ENCODE measurements around the gene NPBWR2. TPM values are rescaled to one million over a fixed set of nuclear protein-coding genes. Genes with fewer than 3 reads are reported as not detected.

The NPBWR2 gene
- total and polyA plus RNA-seq, 3 donors from 2014 or later: 0.19 TPM; not detected in 2

DNA sequence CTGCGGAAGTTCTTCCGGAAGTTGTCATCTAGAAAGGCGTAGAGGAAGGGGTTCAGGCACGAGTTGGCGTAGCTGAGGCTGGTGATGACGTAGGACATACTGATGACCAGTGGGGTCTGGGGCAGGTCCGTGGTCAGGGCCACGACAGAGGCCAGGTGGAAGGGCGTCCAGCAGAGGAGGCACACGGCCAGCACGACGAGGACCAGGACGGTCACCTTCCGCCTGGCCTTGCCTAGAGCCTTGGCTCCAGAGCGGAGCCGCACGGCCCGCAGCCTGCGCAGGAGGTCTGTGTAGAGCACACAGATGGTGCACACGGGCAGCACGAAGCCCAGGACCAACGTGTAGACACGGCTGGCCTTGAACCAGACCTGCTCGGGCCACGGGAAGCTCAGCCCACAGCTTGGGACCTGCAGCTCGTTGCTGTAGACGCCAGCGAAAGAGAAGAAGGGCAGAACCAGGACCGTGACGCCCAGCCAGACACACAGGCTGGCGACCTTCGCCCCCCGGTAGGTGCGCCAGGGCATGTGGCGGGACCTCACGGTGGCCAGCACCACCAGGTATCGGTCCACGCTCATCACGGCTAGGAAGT, 1.4 kb downstream of the NPBWR2 start:
- no peaks in the 10 kb centered on the region for H3K27me3 ChIP-seq
- no peak overlapping the region for H3K27ac ChIP-seq
- no peaks in the 10 kb centered on the region for H3K9me3 ChIP-seq
- WGBS, 2 donors: 91 to 92% methylated on average over 31 to 39 of the region's 39 CpGs
- H3K36me3 ChIP-seq (ENCODE audit: low read depth, missing control alignments): no peaks in the 10 kb centered on the region
- DNase-seq: no peak
- intact Hi-C loops (cut with DNase I; ENCODE audit: low total_unique reads): no loop called here
- peaks cover 5% of the 10 kb centered on the region for H3K4me1 ChIP-seq
- TF ChIP-seq, protein P1, sequence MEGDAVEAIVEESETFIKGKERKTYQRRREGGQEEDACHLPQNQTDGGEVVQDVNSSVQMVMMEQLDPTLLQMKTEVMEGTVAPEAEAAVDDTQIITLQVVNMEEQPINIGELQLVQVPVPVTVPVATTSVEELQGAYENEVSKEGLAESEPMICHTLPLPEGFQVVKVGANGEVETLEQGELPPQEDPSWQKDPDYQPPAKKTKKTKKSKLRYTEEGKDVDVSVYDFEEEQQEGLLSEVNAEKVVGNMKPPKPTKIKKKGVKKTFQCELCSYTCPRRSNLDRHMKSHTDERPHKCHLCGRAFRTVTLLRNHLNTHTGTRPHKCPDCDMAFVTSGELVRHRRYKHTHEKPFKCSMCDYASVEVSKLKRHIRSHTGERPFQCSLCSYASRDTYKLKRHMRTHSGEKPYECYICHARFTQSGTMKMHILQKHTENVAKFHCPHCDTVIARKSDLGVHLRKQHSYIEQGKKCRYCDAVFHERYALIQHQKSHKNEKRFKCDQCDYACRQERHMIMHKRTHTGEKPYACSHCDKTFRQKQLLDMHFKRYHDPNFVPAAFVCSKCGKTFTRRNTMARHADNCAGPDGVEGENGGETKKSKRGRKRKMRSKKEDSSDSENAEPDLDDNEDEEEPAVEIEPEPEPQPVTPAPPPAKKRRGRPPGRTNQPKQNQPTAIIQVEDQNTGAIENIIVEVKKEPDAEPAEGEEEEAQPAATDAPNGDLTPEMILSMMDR (IDR thresholded peaks at IDR 0.05): no peak
- TF ChIP-seq POLR2A (IDR thresholded peaks at IDR 0.05): no peak
- no peak overlapping the region for H3K4me3 ChIP-seq

DNA sequence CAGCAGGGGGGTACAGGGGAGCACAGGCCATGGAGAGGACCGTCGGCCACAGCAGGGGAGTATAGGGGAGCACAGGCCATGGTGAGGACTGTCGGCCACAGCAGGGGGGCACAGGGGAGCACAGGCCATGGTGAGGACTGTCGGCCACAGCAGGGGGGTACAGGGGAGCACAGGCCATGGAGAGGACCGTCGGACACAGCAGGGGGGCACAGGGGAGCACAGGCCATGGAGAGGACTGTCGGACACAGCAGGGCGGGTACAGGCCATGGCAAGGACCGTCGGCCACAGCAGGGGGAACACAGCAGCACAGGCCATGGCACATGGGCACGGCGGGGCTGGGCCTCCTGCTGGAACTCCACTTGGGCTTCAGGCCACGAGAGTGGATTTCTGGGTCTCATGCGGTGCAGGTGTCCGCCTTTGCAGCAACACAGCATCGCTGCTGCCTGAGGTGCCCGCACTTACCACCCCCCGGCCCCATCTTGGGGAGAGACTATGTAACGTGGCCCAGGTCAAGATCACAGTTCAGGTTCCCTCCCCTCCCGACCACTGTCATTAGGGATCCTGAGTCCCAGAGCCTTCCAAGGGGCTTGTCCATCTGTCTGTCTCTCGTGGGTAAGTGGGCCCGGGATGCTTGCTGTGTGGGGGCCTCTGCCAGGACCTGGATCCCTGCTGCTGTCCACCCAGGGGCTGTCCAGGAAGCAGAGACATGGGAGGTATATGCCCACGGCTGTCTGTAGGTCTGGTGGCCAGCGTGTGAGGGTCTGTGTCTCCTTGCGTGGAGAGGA, 2.5 kb downstream of the NPBWR2 start:
- DNase-seq: peak; percentile 11
- intact Hi-C loops (cut with DNase I; ENCODE audit: low total_unique reads): no loop called here
- Histone ChIP-seq H3K27me3 (no peaks in the 10 kb centered on the region), H3K4me3 (no peak overlapping the region), H3K4me1 (peaks cover 5% of the 10 kb centered on the region), H3K9me3 (no peaks in the 10 kb centered on the region), H3K36me3 (ENCODE audit: low read depth, missing control alignments) (no peaks in the 10 kb centered on the region), H3K27ac (no peak overlapping the region)
- no peak for TF ChIP-seq POLR2A (IDR thresholded peaks at IDR 0.05)
- TF ChIP-seq, protein P1 (IDR thresholded peaks at IDR 0.05): no peak
- 89 to 95% methylated on average over 14 to 22 of the region's 25 CpGs for WGBS, 2 donors

DNA sequence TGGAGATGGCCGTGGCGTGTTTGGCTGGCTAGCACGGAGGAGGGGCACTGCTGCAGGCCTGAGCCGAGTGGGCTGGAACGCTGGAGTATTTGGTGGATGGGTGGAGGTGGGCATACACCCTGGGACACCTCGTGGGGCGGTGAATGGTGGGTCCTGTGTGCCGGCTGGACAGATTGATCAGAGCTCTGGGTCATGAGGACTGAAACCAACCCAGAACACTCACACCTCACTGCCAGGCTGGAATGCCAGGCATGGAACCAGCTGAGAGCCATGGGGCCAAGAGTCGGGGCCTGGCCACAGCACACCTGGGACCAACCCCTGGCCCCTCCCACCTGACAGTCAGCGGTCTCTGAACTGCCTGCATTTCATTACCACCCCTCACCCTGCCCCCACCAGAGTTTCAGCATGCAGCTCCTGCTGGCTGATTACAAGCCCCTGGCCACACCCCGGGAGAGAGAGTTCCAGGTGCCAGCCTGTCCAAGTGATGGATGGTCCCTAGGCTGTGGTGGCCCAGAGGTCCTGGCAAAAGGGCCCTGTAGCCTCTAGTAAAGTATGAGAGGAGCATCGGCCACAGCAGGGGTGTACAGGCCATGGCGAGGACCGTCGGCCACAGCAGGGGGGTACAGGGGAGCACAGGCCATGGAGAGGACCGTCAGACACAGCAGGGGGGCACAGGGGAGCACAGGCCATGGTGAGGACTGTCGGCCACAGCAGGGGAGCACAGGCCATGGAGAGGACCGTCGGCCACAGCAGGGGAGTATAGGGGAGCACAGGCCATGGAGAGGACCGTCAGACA, 3.3 kb downstream of the NPBWR2 start:
- H3K9me3 ChIP-seq: no peaks in the 10 kb centered on the region
- H3K27ac ChIP-seq: no peak overlapping the region
- H3K4me1 ChIP-seq: peaks cover 5% of the 10 kb centered on the region
- H3K4me3 ChIP-seq: no peak overlapping the region
- DNase-seq: peak; percentile 8
- WGBS, 2 donors: 72 to 79% methylated on average over 17 to 20 of the region's 20 CpGs
- TF ChIP-seq POLR2A (IDR thresholded peaks at IDR 0.05): no peak
- TF ChIP-seq, protein P1 (IDR thresholded peaks at IDR 0.05): no peak
- intact Hi-C loops (cut with DNase I; ENCODE audit: low total_unique reads): no loop called here
- H3K36me3 ChIP-seq (ENCODE audit: low read depth, missing control alignments): no peaks in the 10 kb centered on the region
- H3K27me3 ChIP-seq: no peaks in the 10 kb centered on the region

- peak overlapping the region; percentile 32 to 48 for H3K4me3 ChIP-seq
- no peaks in the 10 kb centered on the region for H3K27me3 ChIP-seq
- no peak overlapping the region for H3K27ac ChIP-seq
Observed at GRCh38 chr20:64102647-64103354, 4.6 kb downstream of the NPBWR2 start.

More at GRCh38 chr20:64102647-64103354, 4.6 kb downstream of the NPBWR2 start:
- H3K4me1 ChIP-seq: peaks cover 5% of the 10 kb centered on the region
- WGBS, 2 donors: 12 to 15% methylated on average over 26 to 28 of the region's 30 CpGs
- H3K36me3 ChIP-seq (ENCODE audit: low read depth, missing control alignments): no peaks in the 10 kb centered on the region
- TF ChIP-seq, protein P1 (IDR thresholded peaks at IDR 0.05): no peak
- no peak for TF ChIP-seq POLR2A (IDR thresholded peaks at IDR 0.05)
- no peaks in the 10 kb centered on the region for H3K9me3 ChIP-seq
- DNase-seq: peak; percentile 11
- intact Hi-C loops (cut with DNase I; ENCODE audit: low total_unique reads): no loop called here
